NCI-H2107 treated with DMSO at 0.1 percent for 48 hours (cell line): Measurements from ENCODE around the gene CATSPERB.
"Not testable (repeated sequence)": the region's sequence is repeated elsewhere in the genome, so short reads cannot be mapped to it uniquely, and the experiment has no call there.

Experiments used
- DNase-seq: peaks from one replicate; lab custom pipeline; 2025; ENCODE audit not compliant: unreplicated experiment; lab: John Stamatoyannopoulos, UW

The CATSPERB gene

GRCh38 chr14:91732859-91733477, 1.1 kb upstream of the CATSPERB start:
- DNase-seq = no peak

- no peak for DNase-seq
Measured at GRCh38 chr14:91732439-91732838, 553 bp upstream of the CATSPERB start.

GRCh38 chr14:91731018-91731417, 868 bp downstream of the CATSPERB start:
- DNase-seq = no peak

GRCh38 chr14:91729756-91730155, 2.1 kb downstream of the CATSPERB start:
- DNase-seq = no peak

GRCh38 chr14:91728616-91729183, 3.2 kb downstream of the CATSPERB start:
- DNase-seq = no peak

GRCh38 chr14:91727121-91727520, 4.8 kb downstream of the CATSPERB start:
- no peak for DNase-seq

GRCh38 chr14:91723501-91723900, 8.4 kb downstream of the CATSPERB start:
- DNase-seq = no peak

GRCh38 chr14:91722386-91722785, 9.5 kb downstream of the CATSPERB start:
- no peak for DNase-seq

- DNase-seq = no peak
Measured at GRCh38 chr14:91719839-91720238, 12.0 kb downstream of the CATSPERB start.

- no peak for DNase-seq
Measured at GRCh38 chr14:91716999-91717398, 14.9 kb downstream of the CATSPERB start.

GRCh38 chr14:91714805-91715204, 17.1 kb downstream of the CATSPERB start:
- DNase-seq = no peak

GRCh38 chr14:91708795-91709194, 23.1 kb downstream of the CATSPERB start:
- no peak for DNase-seq

- DNase-seq = no peak
Measured at GRCh38 chr14:91706996-91707395, 24.9 kb downstream of the CATSPERB start.

GRCh38 chr14:91694643-91695042, 37.2 kb downstream of the CATSPERB start:
- no peak for DNase-seq

GRCh38 chr14:91693346-91693745, 38.5 kb downstream of the CATSPERB start:
- DNase-seq = no peak

- no peak for DNase-seq
Measured at GRCh38 chr14:91692075-91692474, 39.8 kb downstream of the CATSPERB start.

- DNase-seq = no peak
Measured at GRCh38 chr14:91689608-91690007, 42.3 kb downstream of the CATSPERB start.

- DNase-seq = not testable (repeated sequence)
Measured at GRCh38 chr14:91687436-91687835, 44.5 kb downstream of the CATSPERB start.

GRCh38 chr14:91685600-91685999, 46.3 kb downstream of the CATSPERB start:
- no peak for DNase-seq

- no peak for DNase-seq
Measured at GRCh38 chr14:91681893-91682563, 49.9 kb downstream of the CATSPERB start.

- no peak for DNase-seq
Measured at GRCh38 chr14:91681118-91681517, 50.8 kb downstream of the CATSPERB start.

- DNase-seq = no peak
Measured at GRCh38 chr14:91679273-91679672, 52.6 kb downstream of the CATSPERB start.
